NB4 (cell line): Measurements from ENCODE around the gene GABRB1.

ENCODE experiments used
- DNase-seq: peaks from one replicate; pipeline ENCODE4 v3.0.0; 2010; ENCODE audit warnings: low read depth
- H3K4me3 ChIP-seq: one replicate; pipeline ENCODE4 v1.5.1; 2011; ENCODE audit warnings: mild to moderate bottlenecking, low read depth, low read length, moderate library complexity
- MYC ChIP-seq: IDR thresholded peaks from 2 replicates; pipeline ENCODE4 v1.6.1; 2011; ENCODE audit warnings: low read depth, low read length
- POLR2A ChIP-seq: IDR thresholded peaks from 2 replicates; pipeline ENCODE4 v1.6.1; 2011; ENCODE audit warnings: mild to moderate bottlenecking; ENCODE audit not compliant: insufficient read length; ENCODE audit errors: extremely low read depth
- TF ChIP-seq, protein P1 (sequence below): IDR thresholded peaks from 2 replicates; pipeline ENCODE4 v1.6.1; 2011; ENCODE audit warnings: low read depth, low read length
- TF ChIP-seq, protein P2 (sequence below): IDR thresholded peaks from one replicate; pipeline ENCODE4 v1.5.1; 2012; ENCODE audit warnings: low read depth, low read length

Gene GABRB1

GRCh38 chr4:47143261-47143660 is 111.9 kb downstream of the GABRB1 start:
- TF ChIP-seq POLR2A: no peak
- TF ChIP-seq MYC: no peak
- TF ChIP-seq, protein P1, sequence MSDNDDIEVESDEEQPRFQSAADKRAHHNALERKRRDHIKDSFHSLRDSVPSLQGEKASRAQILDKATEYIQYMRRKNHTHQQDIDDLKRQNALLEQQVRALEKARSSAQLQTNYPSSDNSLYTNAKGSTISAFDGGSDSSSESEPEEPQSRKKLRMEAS: no peak
- TF ChIP-seq, protein P2, sequence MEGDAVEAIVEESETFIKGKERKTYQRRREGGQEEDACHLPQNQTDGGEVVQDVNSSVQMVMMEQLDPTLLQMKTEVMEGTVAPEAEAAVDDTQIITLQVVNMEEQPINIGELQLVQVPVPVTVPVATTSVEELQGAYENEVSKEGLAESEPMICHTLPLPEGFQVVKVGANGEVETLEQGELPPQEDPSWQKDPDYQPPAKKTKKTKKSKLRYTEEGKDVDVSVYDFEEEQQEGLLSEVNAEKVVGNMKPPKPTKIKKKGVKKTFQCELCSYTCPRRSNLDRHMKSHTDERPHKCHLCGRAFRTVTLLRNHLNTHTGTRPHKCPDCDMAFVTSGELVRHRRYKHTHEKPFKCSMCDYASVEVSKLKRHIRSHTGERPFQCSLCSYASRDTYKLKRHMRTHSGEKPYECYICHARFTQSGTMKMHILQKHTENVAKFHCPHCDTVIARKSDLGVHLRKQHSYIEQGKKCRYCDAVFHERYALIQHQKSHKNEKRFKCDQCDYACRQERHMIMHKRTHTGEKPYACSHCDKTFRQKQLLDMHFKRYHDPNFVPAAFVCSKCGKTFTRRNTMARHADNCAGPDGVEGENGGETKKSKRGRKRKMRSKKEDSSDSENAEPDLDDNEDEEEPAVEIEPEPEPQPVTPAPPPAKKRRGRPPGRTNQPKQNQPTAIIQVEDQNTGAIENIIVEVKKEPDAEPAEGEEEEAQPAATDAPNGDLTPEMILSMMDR: no peak
- no peak for DNase-seq
- no peak overlapping the region for H3K4me3 ChIP-seq

DNA sequence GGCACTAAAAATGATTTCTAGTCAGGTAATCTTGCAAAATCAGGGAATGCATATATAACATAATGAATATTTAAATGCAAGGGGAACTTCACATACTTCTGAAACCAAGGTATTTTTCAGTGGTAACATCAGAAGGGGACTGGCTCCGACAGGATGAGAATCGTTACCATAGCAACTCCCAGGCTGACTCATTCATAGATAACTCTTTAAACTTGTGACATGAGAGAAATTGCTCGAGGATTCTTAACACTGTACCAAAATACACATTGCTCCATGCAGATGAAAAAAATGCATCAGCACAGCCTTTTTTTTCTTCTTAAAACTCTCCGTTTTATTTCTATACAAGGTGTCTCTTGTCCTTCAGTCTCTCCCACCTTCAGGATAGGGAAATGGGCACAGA is 114.3 kb downstream of the GABRB1 start:
- TF ChIP-seq MYC: no peak
- TF ChIP-seq, protein P1: no peak
- no peak for TF ChIP-seq POLR2A
- peak; percentile 21 for DNase-seq
- H3K4me3 ChIP-seq: no peak overlapping the region

DNA sequence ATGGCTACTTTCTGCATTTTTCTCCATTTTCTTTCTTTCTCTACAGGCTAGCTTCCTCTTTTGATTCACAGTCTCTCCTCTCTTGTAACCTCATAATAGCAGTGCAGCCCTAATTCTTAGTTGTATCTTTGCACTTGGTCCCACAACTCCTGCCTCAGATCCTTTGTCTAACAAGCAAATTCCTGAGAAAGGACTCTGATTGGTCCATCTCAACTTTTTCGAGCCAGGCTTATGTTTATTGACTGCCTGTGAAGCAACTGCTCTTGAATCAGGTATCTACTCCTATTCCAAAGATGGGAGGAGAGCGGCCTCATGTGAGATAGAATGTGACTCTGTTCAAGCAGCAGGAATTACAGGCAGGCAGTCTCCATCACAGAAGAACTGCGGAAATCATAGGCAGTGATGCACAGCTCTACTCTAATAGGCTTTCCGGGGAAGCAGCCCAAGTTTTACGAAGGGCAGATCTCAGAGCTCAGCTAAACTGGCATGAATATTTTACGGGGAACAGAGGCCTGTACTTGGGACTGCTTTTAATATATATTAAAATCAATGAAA is 123.5 kb downstream of the GABRB1 start:
- no peak overlapping the region for H3K4me3 ChIP-seq
- no peak for DNase-seq
- TF ChIP-seq, protein P2: no peak
- TF ChIP-seq POLR2A (no peak), MYC (no peak)
- TF ChIP-seq, protein P1: no peak

GRCh38 chr4:47155919-47156318 is 124.6 kb downstream of the GABRB1 start:
- DNase-seq: no peak
- TF ChIP-seq, protein P1: no peak
- TF ChIP-seq POLR2A (no peak), MYC (no peak)
- TF ChIP-seq, protein P2: no peak
- no peak overlapping the region for H3K4me3 ChIP-seq

GRCh38 chr4:47160095-47160494 is 128.7 kb downstream of the GABRB1 start:
- DNase-seq: peak; percentile 49
- TF ChIP-seq, protein P2: no peak
- TF ChIP-seq, protein P1: no peak
- TF ChIP-seq POLR2A (no peak), MYC (no peak)
- H3K4me3 ChIP-seq: no peak overlapping the region

DNA sequence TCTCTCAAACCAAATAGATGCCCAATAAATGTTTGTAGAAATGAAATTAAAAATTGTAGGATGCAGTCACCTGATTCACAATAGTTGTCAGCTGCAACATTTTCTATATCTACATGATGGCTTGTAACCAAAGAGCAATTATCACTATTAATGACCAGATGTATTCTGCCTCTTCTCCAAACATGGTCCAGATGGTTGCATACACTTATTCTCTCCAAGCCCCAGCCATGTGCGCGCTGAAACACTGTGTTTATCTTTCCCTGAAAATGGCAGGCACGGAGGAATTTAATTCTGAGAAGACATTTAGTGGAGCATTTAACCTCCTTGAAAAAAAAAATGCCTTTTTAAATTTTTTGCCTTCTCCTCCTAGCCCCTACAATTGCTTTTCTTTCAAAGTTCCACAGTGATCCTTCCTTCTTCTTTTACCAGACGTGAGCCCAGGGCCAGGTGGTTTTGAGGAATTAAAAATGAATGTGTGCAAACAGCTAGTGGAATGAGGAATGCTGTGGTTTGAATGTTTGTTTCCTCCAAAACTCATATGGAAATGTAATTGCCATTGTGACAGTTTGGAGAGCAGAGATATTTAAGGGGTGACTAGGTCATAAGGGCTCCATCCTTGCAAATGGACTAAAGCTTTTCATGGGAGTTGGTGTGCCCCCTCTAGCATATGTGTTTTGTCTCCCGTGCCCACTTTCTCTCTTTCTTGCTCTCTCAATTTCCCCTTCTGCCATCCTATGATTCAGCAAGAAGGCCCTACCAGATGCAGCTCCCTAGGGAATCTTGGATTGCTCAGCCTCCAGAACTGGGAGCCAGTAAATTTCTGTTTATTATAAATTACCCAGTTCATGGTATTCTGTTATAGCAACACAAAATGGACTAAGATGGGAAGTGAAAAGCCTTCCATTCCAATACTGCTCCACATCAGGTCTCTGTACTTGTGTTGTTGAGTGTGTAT is 136.0 kb downstream of the GABRB1 start:
- H3K4me3 ChIP-seq: no peak overlapping the region
- no peak for DNase-seq
- TF ChIP-seq POLR2A (no peak), MYC (no peak)
- TF ChIP-seq, protein P2: no peak
- TF ChIP-seq, protein P1: no peak
